ENCODE data around the gene HSD17B1.

GRCh38 chr17:42509841-42510240, 42.9 kb upstream of the HSD17B1 start:
- TF ChIP-seq EZH2phosphoT487 (IDR thresholded peaks at IDR 0.05; ENCODE audit: insufficient read depth, low read depth) (no peak), EZH2 (IDR thresholded peaks at IDR 0.05; ENCODE audit: insufficient read depth, poor library complexity, severe bottlenecking) (no peak)
